ENCODE data around the gene AOC2. TPM values are rescaled to one million over a fixed set of nuclear protein-coding genes. Genes with fewer than 3 reads are reported as not detected.
"Not testable (repeated sequence)": the region's sequence is repeated elsewhere in the genome, so short reads cannot be mapped to it uniquely, and the experiment has no call there.

The AOC2 gene
- total and polyA plus RNA-seq, 9 of the 15 experiments (the other 6 are each of a cell fraction or from before 2014, with no cell fraction given), result 0.08 to 0.91 (median 0.49) TPM

- Histone ChIP-seq H3K4me2 (ENCODE audit: insufficient read depth, low read length) (no peak overlapping the region), H3K4me1 (replicated peaks in 1 of 2; ENCODE audit: control insufficient read depth in 2 of 2, insufficient read depth in 2 of 2, low read length in 2 of 2) (peaks cover 0 to 5% of the 10 kb centered on the region in 2 experiments; a peak in 1 of 5 replicates), H2AFZ (ENCODE audit: low read depth, low read length) (no peak overlapping the region), H3K79me2 (ENCODE audit: control insufficient read depth, insufficient read depth, low read length) (no peaks in the 10 kb centered on the region), H3K9ac (ENCODE audit: insufficient read depth in 1 of 2, low read depth in 2 of 2, low read length in 2 of 2) (no peak overlapping the region), H4K20me1 (replicated peaks; ENCODE audit: control insufficient read depth, insufficient read depth, low read length) (no peaks in the 10 kb centered on the region), H3K27ac (ENCODE audit: extremely low read depth, low read depth, low read length) (no peak overlapping the region), H3K4me3 (no peak overlapping the region), H3K9me1 (ENCODE audit: control insufficient read depth, insufficient read depth, low read length) (no peaks in the 10 kb centered on the region), H3K27me3 (ENCODE audit: control insufficient read depth in 2 of 2, insufficient read depth in 2 of 2, low read length in 2 of 2) (peaks cover 23 to 44% of the 10 kb centered on the region in 2 experiments; a peak in 4 of 5 replicates), H3K36me3 (ENCODE audit: control insufficient read depth, insufficient read depth, low read length) (no peaks in the 10 kb centered on the region), H3K9me3 (replicated peaks; ENCODE audit: control insufficient read depth, insufficient read depth, low read depth, low read length) (0 out of 2 replicates have a peak, but pooled peaks cover 1% of the 10 kb centered on the region)
- in situ Hi-C loops (cut with MboI) (no loop called here), intact Hi-C loops (cut with micrococcal nuclease) (no loop called here)
- ChIA-PET CTCF (ENCODE audit: low intra/inter-chr PET ratio) (no interaction called here), POLR2A (interaction anchor here (0.5 to 2.0 kb wide), 4 partner anchors 9 to 1461 kb away, joined by 3 to 6 read pairs (median 3); no protein-coding TSS in a partner anchor)
- 1% methylated on average over 9 of the region's 12 CpGs for WGBS (ENCODE audit: insufficient coverage, low coverage, missing lambda C conversion rate)
- ATAC-seq, result no peak
- FAIRE-seq, result no peak
- DNase-seq (ENCODE audit: extremely low read depth in 1 of 4, low spot score in 3 of 4), result no peak
- BruUV-seq (replicated peaks), result no TSS peak
- peak in 1 of 2 experiments; percentile 19; a peak in 2 of 4 replicates for TF ChIP-seq KDM1A (IDR thresholded peaks at IDR 0.05)
- TF ChIP-seq SREBF1 (IDR thresholded peaks at IDR 0.05; ENCODE audit: borderline replicate concordance, low read depth, low read length), result no peak
- 0 out of 2 replicates have a peak, but pooled peaks have one; percentile 10 for TF ChIP-seq CBFA2T3 (IDR thresholded peaks at IDR 0.05)
Measured at GRCh38 chr17:42866631-42867575, 22.5 kb downstream of the AOC2 start.

GRCh38 chr17:42867694-42868261, 23.4 kb downstream of the AOC2 start:
- CTCF ChIA-PET (ENCODE audit: low intra/inter-chr PET ratio), result not testable (repeated sequence)

More at GRCh38 chr17:42867694-42868261, 23.4 kb downstream of the AOC2 start:
- in situ Hi-C loops (cut with MboI); H3K27ac ChIP-seq (ENCODE audit: extremely low read depth, low read depth, low read length); ATAC-seq; H3K4me3 ChIP-seq; H3K79me2 ChIP-seq (ENCODE audit: control insufficient read depth, insufficient read depth, low read length); POLR2A ChIA-PET; H4K20me1 ChIP-seq (replicated peaks; ENCODE audit: control insufficient read depth, insufficient read depth, low read length); FAIRE-seq; H3K9ac ChIP-seq (ENCODE audit: insufficient read depth in 1 of 2, low read depth in 2 of 2, low read length in 2 of 2); H3K9me3 ChIP-seq (replicated peaks; ENCODE audit: control insufficient read depth, insufficient read depth, low read depth, low read length); DNase-seq (ENCODE audit: extremely low read depth in 1 of 4, low spot score in 3 of 4); H3K9me1 ChIP-seq (ENCODE audit: control insufficient read depth, insufficient read depth, low read length); H3K4me2 ChIP-seq (ENCODE audit: insufficient read depth, low read length); H3K36me3 ChIP-seq (ENCODE audit: control insufficient read depth, insufficient read depth, low read length); BruUV-seq (replicated peaks); H2AFZ ChIP-seq (ENCODE audit: low read depth, low read length); intact Hi-C loops (cut with micrococcal nuclease): not testable (repeated sequence)
- H3K27me3 ChIP-seq (ENCODE audit: control insufficient read depth in 2 of 2, insufficient read depth in 2 of 2, low read length in 2 of 2), result peaks cover 29 to 52% of the 10 kb centered on the region in 2 experiments; a peak in 4 of 5 replicates
- peaks cover 0 to 11% of the 10 kb centered on the region in 2 experiments; a peak in 1 of 5 replicates for H3K4me1 ChIP-seq (replicated peaks in 1 of 2; ENCODE audit: control insufficient read depth in 2 of 2, insufficient read depth in 2 of 2, low read length in 2 of 2)
- WGBS (ENCODE audit: insufficient coverage, low coverage, missing lambda C conversion rate), result 31% methylated on average over 18 of the region's 21 CpGs
